K562 (cell line): ENCODE measurements around the gene PTRH1. TPM values are rescaled to one million over a fixed set of nuclear protein-coding genes. Genes with fewer than 3 reads are reported as not detected.

Experiments used
- ATAC-seq: fragments of 200-7000 bp; cut with Tn5 transposase; 3 replicates; pipeline ENCODE4 v1.9.1; 2020; ENCODE audit warnings: moderate library complexity
- BruUV-seq: library from RNA; stranded (reverse); fragments of 400-500 nt; replicated peaks from 2 replicates; lab custom pipeline; 2021; lab: Mats Ljungman, UMichigan
- CTCF ChIA-PET: fragments of 300-600 bp; formaldehyde crosslinking; extraction: SDS; loops from one replicate; lab custom pipeline; 2021; ENCODE audit warnings: low intra/inter-chr PET ratio; lab: Yijun Ruan, JAX
- POLR2A ChIA-PET: fragments of 300-600, 350-650 bp; sonication (Branson Sonifier 250); formaldehyde crosslinking; extraction: SDS; loops from one replicate; lab custom pipeline; 2021; ENCODE audit warnings: antibody characterized with exemption, inconsistent platforms; lab: Yijun Ruan, JAX
- DNase-seq, 4 experiments: peaks; one replicate each; pipeline versions ENCODE4 v3.0.0 to v3.0.0-alpha.2; 2011 to 2018; ENCODE audit warnings: low spot score in 3 of 4, mixed read lengths in 3 of 4; ENCODE audit errors: extremely low read depth in 1 of 4
- FAIRE-seq: peaks from 2 replicates; lab custom pipeline; 2011; peaks lifted over from hg19 to GRCh38; lab: Jason Lieb, UNC
- H2AFZ ChIP-seq: 2 replicates; pipeline ENCODE4 v1.6.0; 2011; ENCODE audit warnings: low read depth, low read length, control low read depth, inconsistent platforms
- H3K27ac ChIP-seq: fragments of 200-600 bp; 3 replicates; pipeline ENCODE4 v1.8.0; 2011; ENCODE audit warnings: low read depth, mild to moderate bottlenecking, control low read depth, inconsistent platforms, low read length, moderate library complexity, mixed read lengths; ENCODE audit errors: extremely low read depth
- H3K27me3 ChIP-seq, 2 experiments: fragments of 300-600 bp in 1 of 2; 2 replicates in 1 of 2; 3 replicates in 1 of 2; pipeline versions ENCODE4 v1.6.0 to v1.8.0; 2011; ENCODE audit warnings: inconsistent platforms in 2 of 2, low read length in 2 of 2, mild to moderate bottlenecking in 1 of 2, mixed read lengths in 1 of 2, moderate library complexity in 1 of 2; ENCODE audit not compliant: control insufficient read depth in 2 of 2, insufficient read depth in 2 of 2
- H3K36me3 ChIP-seq: fragments of 300-600 bp; 3 replicates; pipeline ENCODE4 v1.8.0; 2011; ENCODE audit warnings: mild to moderate bottlenecking, low read length, inconsistent platforms; ENCODE audit not compliant: control insufficient read depth, insufficient read depth
- H3K4me1 ChIP-seq, 2 experiments: fragments of 200-600 bp in 1 of 2; replicated peaks in 1 of 2; 2 replicates in 1 of 2; 3 replicates in 1 of 2; pipeline versions ENCODE4 v1.5.1 to v1.8.0; 2011; ENCODE audit warnings: inconsistent platforms in 2 of 2, low read length in 2 of 2, mild to moderate bottlenecking in 1 of 2, mixed read lengths in 1 of 2, moderate library complexity in 1 of 2; ENCODE audit not compliant: control insufficient read depth in 2 of 2, insufficient read depth in 2 of 2
- H3K4me2 ChIP-seq: 2 replicates; pipeline ENCODE4 v1.6.1; 2011; ENCODE audit warnings: low read length, control low read depth, inconsistent platforms, mixed read lengths; ENCODE audit not compliant: insufficient read depth
- H3K4me3 ChIP-seq: fragments of 200-600 bp; sonication (generic), shearing (Covaris generic); 2 replicates; pipeline ENCODE4 v1.5.1; 2016; ENCODE audit warnings: control low read depth, inconsistent platforms
- H3K79me2 ChIP-seq: fragments of 200-600 bp; 3 replicates; pipeline ENCODE4 v1.8.0; 2011; ENCODE audit warnings: low read length, inconsistent platforms; ENCODE audit not compliant: control insufficient read depth, insufficient read depth
- H3K9ac ChIP-seq, 2 experiments: 2 replicates each; pipeline versions ENCODE4 v1.6.0 to v1.6.1; 2011; ENCODE audit warnings: low read depth in 2 of 2, low read length in 2 of 2, control low read depth in 1 of 2, inconsistent platforms in 1 of 2, mild to moderate bottlenecking in 1 of 2, mixed read lengths in 1 of 2; ENCODE audit not compliant: insufficient read depth in 1 of 2
- H3K9me1 ChIP-seq: one replicate; pipeline ENCODE4 v1.6.0; 2011; ENCODE audit warnings: inconsistent platforms, mild to moderate bottlenecking, low read length, moderate library complexity; ENCODE audit not compliant: control insufficient read depth, insufficient read depth
- H3K9me3 ChIP-seq: replicated peaks from 2 replicates; pipeline ENCODE4 v1.5.1; 2011; ENCODE audit warnings: low read depth, low read length, inconsistent platforms; ENCODE audit not compliant: control insufficient read depth, insufficient read depth
- H4K20me1 ChIP-seq: replicated peaks from 2 replicates; pipeline ENCODE4 v1.6.1; 2011; ENCODE audit warnings: low read length, inconsistent platforms, mixed read lengths; ENCODE audit not compliant: control insufficient read depth, insufficient read depth
- AFF4 ChIP-seq: sonication (generic); formaldehyde crosslinking; IDR thresholded peaks from 2 replicates; pipeline ENCODE4 v1.8.0; 2023; ENCODE audit warnings: mild to moderate bottlenecking, missing genetic modification reagents
- E2F5 ChIP-seq: sonication (generic); formaldehyde crosslinking; IDR thresholded peaks from 2 replicates; pipeline ENCODE4 v1.8.0; 2022; ENCODE audit warnings: mild to moderate bottlenecking, missing genetic modification reagents
- EZH2 ChIP-seq: IDR thresholded peaks from 2 replicates; pipeline ENCODE4 v1.6.1; 2012; ENCODE audit warnings: low read depth, mild to moderate bottlenecking, inconsistent platforms, low read length, borderline replicate concordance
- KDM1A ChIP-seq, 2 experiments: fragments of 450-650 bp; IDR thresholded peaks; 2 replicates each; pipeline ENCODE4 v1.6.1; 2016; ENCODE audit warnings: mild to moderate bottlenecking in 2 of 2
- MAZ ChIP-seq, 2 experiments: fragments of 450-650 bp in 1 of 2; sonication (generic) in 1 of 2; formaldehyde crosslinking; IDR thresholded peaks in 1 of 2; conservative IDR thresholded peaks in 1 of 2; 2 replicates each; pipeline versions ENCODE4 v1.4.0 to v1.5.0; 2020; ENCODE audit warnings: mild to moderate bottlenecking in 1 of 2, missing genetic modification reagents in 1 of 2
- MNT ChIP-seq, 2 experiments: fragments of 450-650 bp; conservative IDR thresholded peaks; 2 replicates each; pipeline ENCODE4 v1.6.1; 2017; ENCODE audit warnings: mild to moderate bottlenecking in 2 of 2, moderate library complexity in 2 of 2
- RBM25 ChIP-seq: fragments of 200-400 bp; formaldehyde crosslinking; IDR thresholded peaks from 2 replicates; pipeline ENCODE4 v1.6.1; 2018; ENCODE audit warnings: low read length, low read depth, moderate library complexity; ENCODE audit not compliant: severe bottlenecking
- RCOR1 ChIP-seq, 2 experiments: IDR thresholded peaks; 2 replicates each; pipeline ENCODE4 v1.6.1; 2012; ENCODE audit warnings: low read depth in 2 of 2, low read length in 2 of 2, borderline replicate concordance in 1 of 2, improper control_type of control experiment in 1 of 2
- SMARCA5 ChIP-seq: fragments of 450-650 bp; IDR thresholded peaks from 2 replicates; pipeline ENCODE4 v1.6.1; 2016
- SUPT5H ChIP-seq: fragments of 450-650 bp; IDR thresholded peaks from 2 replicates; pipeline ENCODE4 v1.6.1; 2016
- ZNF184 ChIP-seq: sonication (generic); formaldehyde crosslinking; IDR thresholded peaks from 2 replicates; pipeline ENCODE4 v1.5.0; 2020; ENCODE audit warnings: missing genetic modification reagents
- ZNF699 ChIP-seq: fragments of 250-450 bp; sonication (Bioruptor Pico); IDR thresholded peaks from 2 replicates; pipeline ENCODE4 v1.8.0; 2021; ENCODE audit warnings: mild to moderate bottlenecking, moderate library complexity; ENCODE audit not compliant: insufficient replicate concordance
- WGBS: fragments of 100-300 bp; shearing (Covaris generic); methylation state at CpG from one replicate; pipeline ENCODE4 v1.1.6; 2016; ENCODE audit warnings: low coverage, mixed read lengths; ENCODE audit not compliant: insufficient coverage; ENCODE audit errors: missing lambda C conversion rate; 5-methylcytosine and 5-hydroxymethylcytosine counted together
- in situ Hi-C: fragments of 300-500 bp; cut with MboI; formaldehyde crosslinking; loops from 4 replicates; pipeline ENCODE4 v1.15.0; 2018; ENCODE audit warnings: inconsistent platforms, mixed read lengths
- intact Hi-C: fragments of 100-400 bp; cut with micrococcal nuclease; formaldehyde crosslinking; loops from 2 replicates; pipeline ENCODE4 v1.14.2; 2022
- polyA plus RNA-seq, 8 experiments: library from polyadenylated mRNA; depleted of rRNA in 4 of 8; stranded (reverse) in 5 of 8; unstranded in 3 of 8; fragments of >200 nt; fragmentation: Nextera tagmentation in 2 of 8; fragmentation: Illumina TruSeq in 1 of 8; extraction: Ambion mirVana in 2 of 8; extraction: Trizol in 1 of 8; gene quantifications; 2 replicates each; pipeline versions ENCODE4 v1.2.1 to v1.2.3, GENCODE V29; 2011 to 2014; ENCODE audit warnings: inconsistent platforms in 1 of 8, missing spikeins in 1 of 8
- total RNA-seq, 7 experiments: library from RNA; depleted of rRNA in 6 of 7; stranded (reverse); fragments of >200 nt in 6 of 7; fragmentation: Illumina TruSeq in 2 of 7; extraction: Trizol in 2 of 7; gene quantifications; 2 replicates each; pipeline versions ENCODE4 v1.2.1 to v1.2.3, GENCODE V29; 2011 to 2021; ENCODE audit warnings: low replicate concordance in 1 of 7

The PTRH1 gene
- total and polyA plus RNA-seq, 9 of the 15 experiments (the other 6 are each of a cell fraction or from before 2014, with no cell fraction given) = 0.63 to 43.1 (median 5.7) TPM

- no peak for TF ChIP-seq AFF4 (CRISPR knock-in tag)
- peak in 1 of 2 experiments; percentile 53; a peak in 1 of 4 replicates for TF ChIP-seq MAZ (CRISPR knock-in tag; conservative IDR thresholded peaks at IDR 0.05 in 1 of 2, IDR thresholded peaks at IDR 0.05 in 1 of 2)
- TF ChIP-seq RCOR1 (IDR thresholded peaks at IDR 0.05; ENCODE audit: borderline replicate concordance in 1 of 2, low read depth in 2 of 2, low read length in 2 of 2) = peak in 1 of 2 experiments; percentile 69; a peak in 1 of 4 replicates
- no peak for TF ChIP-seq SUPT5H
These were observed 46.7 kb upstream of the PTRH1 start (continued) for GRCh38 chr9:127762111-127762676.

GRCh38 chr9:127761491-127761956 lies 46.1 kb upstream of the PTRH1 start:
- DNase-seq = no peak
- no peak for ATAC-seq
- peaks cover 3% of the 10 kb centered on the region for H3K9me1 ChIP-seq
- H3K4me2 ChIP-seq = no peak overlapping the region
- H3K79me2 ChIP-seq = no peaks in the 10 kb centered on the region
- no peak for FAIRE-seq
- BruUV-seq = no TSS peak
- POLR2A ChIA-PET = interaction anchor here (0.5 to 0.7 kb wide), 2 partner anchors 28 to 48 kb away, joined by 3 to 4 read pairs; no protein-coding TSS in a partner anchor
- H3K27ac ChIP-seq = no peak overlapping the region
- 8% methylated on average over 5 of the region's 5 CpGs for WGBS
- H3K27me3 ChIP-seq = no peaks in the 10 kb centered on the region; a peak in 1 of 5 replicates
- no peak overlapping the region for H2AFZ ChIP-seq
- no peaks in the 10 kb centered on the region for H3K9me3 ChIP-seq
- intact Hi-C loops (no loop called here), in situ Hi-C loops (loop anchor here (25.0 kb wide), 1 partner anchor 601 kb away; the partner anchor contains the start of gene URM1)
- CTCF ChIA-PET = no interaction called here
- no peaks in the 10 kb centered on the region for H3K36me3 ChIP-seq
- no peak overlapping the region for H3K4me3 ChIP-seq
- H4K20me1 ChIP-seq = no peaks in the 10 kb centered on the region; the same call in 1 of the 2 replicates
- 0 out of 4 replicates have a peak overlapping the region, but pooled peaks of 1 of the 2 experiments have one; percentile 20 for H3K9ac ChIP-seq
- H3K4me1 ChIP-seq = peaks cover 21 to 29% of the 10 kb centered on the region in 2 experiments
- TF ChIP-seq E2F5 (CRISPR knock-in tag) (no peak), RBM25 (peak; percentile 12), ZNF184 (CRISPR knock-in tag) (no peak), MNT (conservative IDR thresholded peaks at IDR 0.05) (no peak), EZH2 (no peak), SMARCA5 (0 out of 2 replicates have a peak, but pooled peaks have one; percentile 30), KDM1A (IDR thresholded peaks at IDR 0.05) (0 out of 4 replicates have a peak, but pooled peaks of 1 of the 2 experiments have one; percentile 8), ZNF699 (CRISPR knock-in tag) (no peak)
